ENCODE measurements around the gene RHOC. TPM values are rescaled to one million over a fixed set of nuclear protein-coding genes. Genes with fewer than 3 reads are reported as not detected.

RHOC gene
- total and polyA plus RNA-seq, 2 donors (not counting 1 experiment from before 2014, with no cell fraction given): 21.0 to 28.3 TPM

DNA sequence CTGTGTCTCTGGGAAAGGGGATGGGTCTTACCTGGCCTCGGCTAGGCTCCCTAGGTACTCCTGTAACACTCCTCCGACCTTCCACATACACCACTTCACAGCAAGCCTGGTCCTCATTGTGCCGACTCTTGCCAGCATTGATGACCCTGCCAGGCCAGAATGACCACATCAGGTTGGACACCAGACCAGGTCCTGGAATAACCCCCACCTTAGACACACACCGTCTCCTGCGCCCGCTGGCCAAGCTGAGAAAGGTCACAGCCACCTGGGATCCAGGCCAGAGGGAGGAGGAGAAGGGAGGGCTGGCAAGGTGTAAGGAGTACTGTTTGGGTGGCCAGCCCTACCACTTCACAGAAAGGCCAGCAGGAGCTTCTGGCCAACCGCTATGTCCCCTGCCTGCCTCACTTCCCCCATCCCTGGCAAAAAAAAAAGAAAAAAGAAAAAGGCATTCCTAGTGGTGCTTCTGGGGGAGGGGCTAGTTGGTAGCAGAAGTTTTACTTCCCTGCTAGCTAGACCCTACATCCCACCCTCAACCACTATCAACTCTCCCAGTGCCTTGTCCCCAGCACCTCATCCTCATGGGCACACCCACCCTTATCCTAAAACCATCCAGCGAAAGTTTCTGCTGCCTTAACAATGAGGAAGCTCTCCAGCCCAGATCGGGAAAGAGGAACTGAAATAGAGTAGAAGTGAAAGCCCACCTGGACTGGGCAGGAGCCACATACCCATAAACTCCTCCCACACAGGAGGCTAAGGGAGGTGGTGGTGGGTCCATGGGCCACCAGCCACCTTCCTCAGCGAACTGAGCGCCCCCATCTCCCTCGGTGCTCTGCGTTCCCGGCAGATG, 6.8 kb upstream of the RHOC start:
- no peaks in the 10 kb centered on the region for H3K9me3 Mint-ChIP-seq (ENCODE audit: insufficient read depth)
- intact Hi-C loops (cut with micrococcal nuclease): loop anchor here (2.0 to 10.0 kb wide), 8 partner anchors 13 to 2001 kb away; partner anchors contain the start of genes AP4B1, CAPZA1, DCLRE1B and LRIG2

More for the DNA sequence above, 6.8 kb upstream of the RHOC start:
- Histone ChIP-seq H3K27me3 (replicated peaks in 1 of 4; ENCODE audit: control extremely low read depth in 1 of 4, control insufficient read depth in 3 of 4, insufficient read depth in 4 of 4, low read length in 3 of 4) (peaks cover 0 to 2% (median 0%) of the 10 kb centered on the region in 4 experiments), H3K4me1 (ENCODE audit: control insufficient read depth in 2 of 2, insufficient read depth in 2 of 2, low read length in 2 of 2) (peaks cover 20 to 42% of the 10 kb centered on the region in 2 donors), H3K36me3 (replicated peaks in 1 of 2; ENCODE audit: control extremely low read depth in 1 of 2, control insufficient read depth in 1 of 2, extremely low read depth in 1 of 2, insufficient read depth in 2 of 2, low read length in 1 of 2) (no peaks in the 10 kb centered on the region), H3K79me2 (ENCODE audit: control insufficient read depth, insufficient read depth, low read length) (no peaks in the 10 kb centered on the region), H4K20me1 (ENCODE audit: control insufficient read depth, insufficient read depth, low read length, poor library complexity, severe bottlenecking) (no peaks in the 10 kb centered on the region), H3K4me3 (ENCODE audit: control extremely low read depth in 1 of 5, extremely low read depth in 1 of 5, insufficient read depth in 1 of 5, low read depth in 2 of 5, low read length in 4 of 5) (peak overlapping the region; percentile 16 to 82 (median 69)), H3K9me3 (ENCODE audit: control extremely low read depth in 1 of 3, control insufficient read depth in 2 of 3, insufficient read depth in 1 of 3, low read length in 2 of 3) (no peaks in the 10 kb centered on the region), H3K4me2 (replicated peaks; ENCODE audit: low read depth, low read length, poor library complexity, severe bottlenecking) (peak overlapping the region; percentile 100), H3K27ac (ENCODE audit: low read length in 2 of 2) (peak overlapping the region in 1 of 2 donors; percentile 21), H2AFZ (ENCODE audit: insufficient read depth, low read depth, low read length, poor library complexity, severe bottlenecking) (peak overlapping the region; percentile 74), H3K9ac (ENCODE audit: low read length) (peak overlapping the region; percentile 74)
- ChIA-PET CTCF (interaction anchor here (0.8 to 9.7 kb wide), 8 partner anchors 9 to 360 kb away, joined by 3 to 109 read pairs (median 30); partner anchors contain the start of genes LRIG2 and MOV10), POLR2A (interaction anchor here (0.7 to 0.9 kb wide), 2 partner anchors 11 to 205 kb away, joined by 3 to 4 read pairs; no protein-coding TSS in a partner anchor)
- Mint-ChIP-seq H3K4me1 (peaks cover 23% of the 10 kb centered on the region), H3K27ac (peak overlapping the region; percentile 62), H3K27me3 (peaks cover 3% of the 10 kb centered on the region), H3K4me3 (peak overlapping the region; percentile 87)
- ATAC-seq (ENCODE audit: low read depth) (peak; percentile 26), DNase-seq (peak; percentile 86)
- WGBS (ENCODE audit: insufficient coverage): 17% methylated on average over 6 of the region's 14 CpGs
- TF ChIP-seq, protein P1, sequence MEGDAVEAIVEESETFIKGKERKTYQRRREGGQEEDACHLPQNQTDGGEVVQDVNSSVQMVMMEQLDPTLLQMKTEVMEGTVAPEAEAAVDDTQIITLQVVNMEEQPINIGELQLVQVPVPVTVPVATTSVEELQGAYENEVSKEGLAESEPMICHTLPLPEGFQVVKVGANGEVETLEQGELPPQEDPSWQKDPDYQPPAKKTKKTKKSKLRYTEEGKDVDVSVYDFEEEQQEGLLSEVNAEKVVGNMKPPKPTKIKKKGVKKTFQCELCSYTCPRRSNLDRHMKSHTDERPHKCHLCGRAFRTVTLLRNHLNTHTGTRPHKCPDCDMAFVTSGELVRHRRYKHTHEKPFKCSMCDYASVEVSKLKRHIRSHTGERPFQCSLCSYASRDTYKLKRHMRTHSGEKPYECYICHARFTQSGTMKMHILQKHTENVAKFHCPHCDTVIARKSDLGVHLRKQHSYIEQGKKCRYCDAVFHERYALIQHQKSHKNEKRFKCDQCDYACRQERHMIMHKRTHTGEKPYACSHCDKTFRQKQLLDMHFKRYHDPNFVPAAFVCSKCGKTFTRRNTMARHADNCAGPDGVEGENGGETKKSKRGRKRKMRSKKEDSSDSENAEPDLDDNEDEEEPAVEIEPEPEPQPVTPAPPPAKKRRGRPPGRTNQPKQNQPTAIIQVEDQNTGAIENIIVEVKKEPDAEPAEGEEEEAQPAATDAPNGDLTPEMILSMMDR (IDR thresholded peaks at IDR 0.05): no peak
- TF ChIP-seq EZH2 (IDR thresholded peaks at IDR 0.05; ENCODE audit: borderline replicate concordance, insufficient read depth, low read depth, low read length, poor library complexity, severe bottlenecking): no peak

All from B cell (primary cell).